Measurements from ENCODE around the gene ENTR1. TPM values are rescaled to one million over a fixed set of nuclear protein-coding genes. Genes with fewer than 3 reads are reported as not detected.
A peak's percentile ranks its signal among the peaks of the same experiment; 100 is the strongest.

ENTR1 gene
- total and polyA plus RNA-seq, 3 experiments from 2014 or later = 13.1 to 55.5 (median 52.2) TPM

DNA sequence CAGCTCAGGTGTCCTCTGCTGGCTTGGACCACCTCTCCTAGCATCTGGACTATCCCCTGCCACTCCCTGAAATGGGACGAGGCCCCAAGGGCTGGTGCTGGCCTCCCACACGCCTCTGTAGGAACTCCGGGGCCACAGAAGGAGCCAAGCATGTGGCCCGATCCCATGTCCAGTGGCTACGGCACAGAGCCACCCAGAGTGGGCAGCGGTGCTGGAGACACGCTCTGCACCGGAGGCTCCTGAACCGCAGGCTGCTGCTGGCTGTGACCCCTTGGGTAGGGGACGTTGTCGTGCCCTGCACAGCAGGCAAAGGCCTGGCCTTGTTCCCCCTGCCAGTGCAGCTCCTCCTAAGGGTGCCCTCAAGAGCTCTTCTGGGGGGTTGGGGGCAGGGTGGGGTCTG lies 30.5 kb downstream of the ENTR1 start:
- no peak overlapping the region for H3K27ac Mint-ChIP-seq
- POLR2A ChIA-PET = no interaction called here
- CTCF ChIA-PET = no interaction called here
- H3K4me1 Mint-ChIP-seq = peaks cover 4 to 11% (median 11%) of the 10 kb centered on the region in 3 donors
- H3K27me3 ChIP-seq (ENCODE audit: insufficient read depth, low read length, poor library complexity, severe bottlenecking) = no peaks in the 10 kb centered on the region
- H3K9me3 Mint-ChIP-seq = no peaks in the 10 kb centered on the region
- no peak overlapping the region for H3K4me3 ChIP-seq (ENCODE audit: low read length)
- no peak overlapping the region for H3K4me3 Mint-ChIP-seq
- no peaks in the 10 kb centered on the region for H3K36me3 ChIP-seq (ENCODE audit: insufficient read depth, low read length)
- peaks cover 8% of the 10 kb centered on the region for H3K4me1 ChIP-seq (ENCODE audit: insufficient read depth, low read length)
- H3K27me3 Mint-ChIP-seq = no peaks in the 10 kb centered on the region
- H3K27ac ChIP-seq (ENCODE audit: low read depth, low read length) = no peak overlapping the region
- no peaks in the 10 kb centered on the region for H3K9me3 ChIP-seq (ENCODE audit: low read length)
- peaks cover 4 to 41% (median 4%) of the 10 kb centered on the region in 3 donors for H3K36me3 Mint-ChIP-seq
- DNase-seq = no peak

DNA sequence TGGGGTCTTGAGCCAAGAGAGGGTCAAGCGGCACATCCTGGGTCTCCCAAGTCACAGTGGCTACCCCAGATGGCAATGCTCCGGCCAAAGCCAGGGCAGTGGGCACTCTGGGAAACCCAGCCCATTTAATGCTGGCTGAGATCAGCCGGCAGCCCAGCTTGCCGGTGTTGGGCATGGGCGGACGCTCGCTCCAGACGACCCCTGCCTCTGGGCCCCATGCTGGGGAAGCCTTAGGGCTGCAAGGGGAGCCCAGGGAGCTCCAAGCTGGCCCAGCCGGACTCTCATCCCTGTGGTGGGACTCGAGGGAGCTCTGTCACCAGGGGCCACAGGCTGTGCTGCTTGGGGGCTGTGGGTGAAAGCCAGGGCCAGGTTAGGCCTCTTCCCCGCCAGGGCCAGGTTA lies 31.0 kb downstream of the ENTR1 start:
- peaks cover 3% of the 10 kb centered on the region for H3K4me1 ChIP-seq (ENCODE audit: insufficient read depth, low read length)
- H3K36me3 ChIP-seq (ENCODE audit: insufficient read depth, low read length) = no peaks in the 10 kb centered on the region
- peak overlapping the region in 1 of 8 donors; percentile 14 for H3K27ac Mint-ChIP-seq
- H3K9me3 ChIP-seq (ENCODE audit: low read length) = no peaks in the 10 kb centered on the region
- CTCF ChIA-PET = no interaction called here
- H3K4me1 Mint-ChIP-seq = peaks cover 0 to 6% (median 6%) of the 10 kb centered on the region in 3 donors
- H3K4me3 Mint-ChIP-seq = no peak overlapping the region
- no peaks in the 10 kb centered on the region for H3K27me3 ChIP-seq (ENCODE audit: insufficient read depth, low read length, poor library complexity, severe bottlenecking)
- H3K27ac ChIP-seq (ENCODE audit: low read depth, low read length) = no peak overlapping the region
- peaks cover 0 to 36% (median 0%) of the 10 kb centered on the region in 3 donors for H3K36me3 Mint-ChIP-seq
- POLR2A ChIA-PET = no interaction called here
- H3K27me3 Mint-ChIP-seq = no peaks in the 10 kb centered on the region
- H3K4me3 ChIP-seq (ENCODE audit: low read length) = no peak overlapping the region
- no peaks in the 10 kb centered on the region for H3K9me3 Mint-ChIP-seq
- DNase-seq = no peak

DNA sequence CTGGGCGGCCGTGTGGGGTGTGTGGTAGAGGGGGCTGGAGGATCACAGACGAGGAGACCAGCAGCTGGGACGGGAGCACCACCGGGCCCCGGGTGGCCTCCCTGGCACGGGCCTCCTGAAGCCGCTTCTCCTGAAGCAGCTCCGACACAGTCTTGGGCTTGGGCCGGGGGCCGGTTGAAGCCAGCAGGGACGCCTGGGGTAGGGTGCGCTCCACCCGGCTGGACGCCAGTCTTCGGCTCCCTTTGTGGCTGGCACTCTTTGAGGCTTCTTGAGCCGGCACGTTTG lies 31.5 kb downstream of the ENTR1 start:
- Mint-ChIP-seq H3K36me3 (peaks cover 0 to 32% (median 0%) of the 10 kb centered on the region in 3 donors), H3K4me1 (peaks cover 0 to 1% (median 1%) of the 10 kb centered on the region in 3 donors), H3K9me3 (no peaks in the 10 kb centered on the region), H3K27ac (no peak overlapping the region), H3K27me3 (no peaks in the 10 kb centered on the region), H3K4me3 (no peak overlapping the region)
- no peaks in the 10 kb centered on the region for H3K9me3 ChIP-seq (ENCODE audit: low read length)
- CTCF ChIA-PET = no interaction called here
- no peak overlapping the region for H3K27ac ChIP-seq (ENCODE audit: low read depth, low read length)
- H3K36me3 ChIP-seq (ENCODE audit: insufficient read depth, low read length) = no peaks in the 10 kb centered on the region
- POLR2A ChIA-PET = no interaction called here
- no peaks in the 10 kb centered on the region for H3K4me1 ChIP-seq (ENCODE audit: insufficient read depth, low read length)
- DNase-seq = no peak
- no peak overlapping the region for H3K4me3 ChIP-seq (ENCODE audit: low read length)
- no peaks in the 10 kb centered on the region for H3K27me3 ChIP-seq (ENCODE audit: insufficient read depth, low read length, poor library complexity, severe bottlenecking)

DNA sequence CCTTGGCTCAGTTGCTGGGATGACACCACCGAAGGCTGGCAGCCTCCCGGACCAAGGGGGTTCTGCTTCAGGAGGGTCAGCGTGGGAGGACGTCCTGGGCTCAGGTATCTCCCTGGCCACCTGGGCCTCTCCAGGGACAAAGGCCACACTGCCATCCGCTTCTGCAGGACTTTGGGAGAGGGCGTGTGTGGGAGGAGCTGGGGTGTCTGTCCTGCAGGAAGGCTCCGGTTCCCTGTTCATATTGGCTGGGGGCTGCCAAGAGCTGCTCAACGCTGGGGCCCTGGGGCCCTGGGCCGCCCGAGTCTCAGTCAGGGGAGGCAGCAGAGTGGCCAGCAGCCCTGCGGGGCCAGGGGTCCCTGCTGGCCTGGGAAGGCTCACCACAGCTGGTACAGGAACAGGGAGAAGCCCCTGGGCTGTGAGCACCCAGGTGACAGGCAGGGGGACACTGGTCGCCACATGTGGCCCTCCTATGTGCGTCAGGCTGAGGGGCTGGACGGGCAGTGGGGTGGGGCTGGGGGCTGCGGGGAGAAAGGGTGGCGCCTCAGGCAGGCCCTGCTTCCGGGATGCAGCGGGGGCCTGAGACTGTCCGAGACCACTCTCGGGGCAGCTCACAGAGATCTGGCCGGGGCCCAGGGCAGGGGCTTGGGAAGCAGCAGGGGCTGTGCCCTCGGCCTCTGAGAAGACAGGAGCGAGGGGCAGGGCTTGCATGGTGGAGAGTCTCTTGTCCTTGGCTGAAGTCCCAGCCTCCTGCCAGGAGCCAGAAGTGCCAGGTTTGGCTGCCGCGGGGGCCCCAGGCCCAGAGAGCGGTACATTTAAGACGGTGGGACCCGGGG lies 32.0 kb downstream of the ENTR1 start:
- CTCF ChIA-PET = no interaction called here
- Mint-ChIP-seq H3K9me3 (no peaks in the 10 kb centered on the region), H3K4me1 (no peaks in the 10 kb centered on the region), H3K36me3 (peaks cover 0 to 27% (median 0%) of the 10 kb centered on the region in 3 donors), H3K4me3 (no peak overlapping the region), H3K27ac (no peak overlapping the region), H3K27me3 (no peaks in the 10 kb centered on the region)
- H3K9me3 ChIP-seq (ENCODE audit: low read length) = no peaks in the 10 kb centered on the region
- H3K36me3 ChIP-seq (ENCODE audit: insufficient read depth, low read length) = no peaks in the 10 kb centered on the region
- H3K4me1 ChIP-seq (ENCODE audit: insufficient read depth, low read length) = no peaks in the 10 kb centered on the region
- peak in 1 of 5 donors; percentile 50 for DNase-seq
- no peak overlapping the region for H3K27ac ChIP-seq (ENCODE audit: low read depth, low read length)
- H3K27me3 ChIP-seq (ENCODE audit: insufficient read depth, low read length, poor library complexity, severe bottlenecking) = no peaks in the 10 kb centered on the region
- no peak overlapping the region for H3K4me3 ChIP-seq (ENCODE audit: low read length)
- POLR2A ChIA-PET = no interaction called here

DNA sequence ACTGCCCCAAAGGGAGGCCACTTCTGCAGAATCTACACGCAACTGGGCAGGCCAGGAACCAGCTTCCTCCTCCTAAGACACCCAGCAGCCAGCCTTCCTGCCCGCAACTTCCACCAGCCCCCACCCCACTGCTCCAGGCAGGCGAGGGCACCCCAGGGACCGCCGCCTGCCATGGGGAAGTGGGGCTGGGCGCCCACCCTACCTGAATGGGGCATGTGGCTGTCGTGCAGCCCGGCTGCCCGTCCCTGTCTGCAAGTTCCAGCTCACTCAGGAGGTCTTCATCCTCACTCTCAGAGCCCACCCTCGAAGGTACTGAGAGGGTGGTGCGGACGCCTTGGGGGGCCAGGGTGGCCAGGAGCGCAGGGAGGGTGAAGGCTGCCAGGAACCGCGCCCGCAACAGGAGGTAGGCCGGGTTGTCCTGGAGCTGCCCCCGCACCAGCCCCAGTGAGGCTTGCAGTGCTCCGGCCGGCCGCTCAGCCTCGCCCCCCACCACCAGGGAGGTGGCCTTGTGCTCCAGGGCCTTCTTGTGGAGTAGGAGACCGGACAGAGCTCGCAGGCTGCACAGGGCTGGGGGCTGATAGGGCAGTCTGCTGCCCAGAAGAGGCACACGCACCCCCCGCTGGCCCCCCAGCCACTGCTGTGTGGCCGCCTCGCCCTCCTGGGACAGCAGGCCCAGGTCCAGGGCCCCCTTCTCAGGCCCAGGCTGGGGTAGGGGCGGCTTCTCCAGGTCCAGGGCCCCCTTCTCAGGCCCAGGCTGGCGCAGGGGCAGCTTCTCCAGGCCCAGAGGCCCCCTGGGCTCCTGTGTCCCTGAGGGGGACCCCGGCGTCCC lies 32.9 kb downstream of the ENTR1 start:
- POLR2A ChIA-PET = no interaction called here

DNA sequence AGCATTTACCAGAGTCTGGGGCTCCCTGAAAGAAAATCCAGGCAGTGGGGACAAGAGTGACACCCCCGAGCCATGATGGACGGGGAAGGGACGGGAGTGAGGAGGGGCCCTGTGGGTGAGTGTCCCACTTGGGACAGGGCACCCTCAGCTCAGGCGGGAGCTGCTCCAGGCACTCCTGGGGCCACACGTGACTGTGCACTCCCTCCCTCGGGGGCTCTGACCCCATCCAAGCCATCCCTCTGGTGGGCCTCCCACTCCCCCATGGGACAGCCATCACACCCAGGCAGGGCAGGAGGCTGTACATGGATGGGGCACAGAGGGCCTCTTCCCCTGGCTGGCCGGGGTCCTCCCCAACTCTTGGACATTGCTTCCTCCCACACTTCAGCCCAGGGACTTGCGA lies 34.0 kb downstream of the ENTR1 start:
- Mint-ChIP-seq H3K27me3 (no peaks in the 10 kb centered on the region), H3K9me3 (no peaks in the 10 kb centered on the region), H3K36me3 (peaks cover 0 to 15% (median 0%) of the 10 kb centered on the region in 3 donors), H3K27ac (peak overlapping the region in 1 of 8 donors; percentile 75), H3K4me3 (no peak overlapping the region), H3K4me1 (no peaks in the 10 kb centered on the region)
- Histone ChIP-seq H3K9me3 (ENCODE audit: low read length) (no peaks in the 10 kb centered on the region), H3K4me1 (ENCODE audit: insufficient read depth, low read length) (no peaks in the 10 kb centered on the region), H3K27me3 (ENCODE audit: insufficient read depth, low read length, poor library complexity, severe bottlenecking) (no peaks in the 10 kb centered on the region), H3K4me3 (ENCODE audit: low read length) (no peak overlapping the region), H3K36me3 (ENCODE audit: insufficient read depth, low read length) (no peaks in the 10 kb centered on the region), H3K27ac (ENCODE audit: low read depth, low read length) (no peak overlapping the region)
- DNase-seq = no peak
- ChIA-PET CTCF (no interaction called here), POLR2A (no interaction called here)

More for the DNA sequence above, 32.9 kb downstream of the ENTR1 start:
- no peaks in the 10 kb centered on the region for H3K9me3 ChIP-seq (ENCODE audit: low read length)
- no peak overlapping the region for H3K4me3 ChIP-seq (ENCODE audit: low read length)
- H3K4me1 ChIP-seq (ENCODE audit: insufficient read depth, low read length) = no peaks in the 10 kb centered on the region
- no peak overlapping the region for H3K27ac ChIP-seq (ENCODE audit: low read depth, low read length)
- no peak for DNase-seq
- no peaks in the 10 kb centered on the region for H3K27me3 ChIP-seq (ENCODE audit: insufficient read depth, low read length, poor library complexity, severe bottlenecking)
- no peaks in the 10 kb centered on the region for H3K9me3 Mint-ChIP-seq
- no peak overlapping the region for H3K4me3 Mint-ChIP-seq
- peaks cover 0 to 23% (median 0%) of the 10 kb centered on the region in 3 donors for H3K36me3 Mint-ChIP-seq
- no peaks in the 10 kb centered on the region for H3K4me1 Mint-ChIP-seq
- H3K36me3 ChIP-seq (ENCODE audit: insufficient read depth, low read length) = no peaks in the 10 kb centered on the region
- CTCF ChIA-PET = no interaction called here
- no peaks in the 10 kb centered on the region for H3K27me3 Mint-ChIP-seq
- no peak overlapping the region for H3K27ac Mint-ChIP-seq

DNA sequence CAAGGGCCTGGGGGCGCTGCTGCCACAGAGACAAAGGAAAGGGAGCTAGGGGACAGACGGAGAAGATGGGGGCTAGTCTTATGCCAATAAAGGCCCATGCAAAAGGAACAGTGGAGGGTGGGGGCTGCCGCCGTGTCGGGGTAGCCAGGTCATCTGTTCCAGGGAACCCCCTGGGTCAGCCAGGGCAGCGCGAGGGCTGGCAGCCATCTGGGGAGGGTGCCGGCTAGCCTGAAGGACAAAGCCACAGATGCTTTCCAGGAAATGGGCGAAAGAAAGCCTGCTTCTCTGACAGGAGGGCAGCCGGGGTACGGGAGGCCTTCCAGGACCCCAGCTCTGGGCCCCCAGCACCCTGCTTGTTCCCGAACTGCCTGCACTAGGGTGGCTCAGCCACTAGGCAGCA lies 35.3 kb downstream of the ENTR1 start:
- POLR2A ChIA-PET = interaction anchor here (0.6 kb wide), 1 partner anchor 34 kb away, joined by 3 read pairs; no protein-coding TSS in a partner anchor
- CTCF ChIA-PET = no interaction called here
- H3K9me3 Mint-ChIP-seq = no peaks in the 10 kb centered on the region

DNA sequence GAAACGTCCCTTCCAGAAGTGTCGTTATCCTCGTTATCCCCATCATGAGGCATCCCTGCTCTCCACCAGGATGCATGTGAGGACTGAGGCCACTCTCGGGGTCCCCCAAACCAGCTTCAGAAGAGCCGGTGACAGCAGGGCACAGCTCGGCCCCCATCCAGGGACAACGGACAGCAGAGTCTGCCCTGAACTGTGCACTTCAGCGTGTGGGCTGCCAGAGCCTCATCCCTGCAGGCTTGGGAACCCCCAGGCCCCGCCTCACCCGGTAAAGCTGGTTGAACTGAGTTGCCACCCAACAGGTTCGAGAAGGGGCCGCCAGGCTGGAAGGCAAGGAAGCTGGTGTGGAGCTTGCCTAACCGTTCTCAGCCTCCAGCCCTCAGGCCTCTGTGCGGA lies 36.2 kb downstream of the ENTR1 start:
- CTCF ChIA-PET = no interaction called here
- Mint-ChIP-seq H3K9me3 (no peaks in the 10 kb centered on the region), H3K4me1 (no peaks in the 10 kb centered on the region), H3K27me3 (no peaks in the 10 kb centered on the region), H3K27ac (no peak overlapping the region), H3K4me3 (no peak overlapping the region), H3K36me3 (peaks cover 0 to 4% (median 0%) of the 10 kb centered on the region in 3 donors)
- Histone ChIP-seq H3K4me1 (ENCODE audit: insufficient read depth, low read length) (no peaks in the 10 kb centered on the region), H3K27ac (ENCODE audit: low read depth, low read length) (no peak overlapping the region), H3K4me3 (ENCODE audit: low read length) (no peak overlapping the region), H3K36me3 (ENCODE audit: insufficient read depth, low read length) (no peaks in the 10 kb centered on the region), H3K27me3 (ENCODE audit: insufficient read depth, low read length, poor library complexity, severe bottlenecking) (no peaks in the 10 kb centered on the region), H3K9me3 (ENCODE audit: low read length) (no peaks in the 10 kb centered on the region)
- POLR2A ChIA-PET = no interaction called here
- no peak for DNase-seq

More for the DNA sequence above, 35.3 kb downstream of the ENTR1 start:
- H3K4me3 Mint-ChIP-seq = no peak overlapping the region
- no peaks in the 10 kb centered on the region for H3K27me3 ChIP-seq (ENCODE audit: insufficient read depth, low read length, poor library complexity, severe bottlenecking)
- no peaks in the 10 kb centered on the region for H3K27me3 Mint-ChIP-seq
- H3K4me1 ChIP-seq (ENCODE audit: insufficient read depth, low read length) = no peaks in the 10 kb centered on the region
- DNase-seq = no peak
- H3K27ac Mint-ChIP-seq = no peak overlapping the region
- no peak overlapping the region for H3K27ac ChIP-seq (ENCODE audit: low read depth, low read length)
- peaks cover 0 to 8% (median 0%) of the 10 kb centered on the region in 3 donors for H3K36me3 Mint-ChIP-seq
- no peak overlapping the region for H3K4me3 ChIP-seq (ENCODE audit: low read length)
- no peaks in the 10 kb centered on the region for H3K9me3 ChIP-seq (ENCODE audit: low read length)
- H3K4me1 Mint-ChIP-seq = no peaks in the 10 kb centered on the region
- H3K36me3 ChIP-seq (ENCODE audit: insufficient read depth, low read length) = no peaks in the 10 kb centered on the region
